Measurements from ENCODE around the gene TLR9. TPM values are rescaled to one million over a fixed set of nuclear protein-coding genes. Genes with fewer than 3 reads are reported as not detected.

TLR9 gene
- total and polyA plus RNA-seq, 2 donors from 2014 or later, result 0.94 TPM; not detected in 1

- Histone ChIP-seq H3K36me3 (ENCODE audit: control insufficient read depth in 2 of 3, insufficient read depth in 3 of 3, low read length in 3 of 3) (peaks cover 25 to 70% (median 52%) of the 10 kb centered on the region in 3 donors), H3K4me3 (ENCODE audit: low read length in 3 of 3) (no peak overlapping the region), H3K9ac (ENCODE audit: low read length in 3 of 3) (no peak overlapping the region), H3K4me1 (ENCODE audit: control insufficient read depth in 2 of 3, insufficient read depth in 2 of 3, low read depth in 1 of 3, low read length in 3 of 3) (peaks cover 0 to 17% (median 13%) of the 10 kb centered on the region in 3 donors), H3K9me3 (ENCODE audit: control insufficient read depth in 2 of 3, insufficient read depth in 1 of 3, low read length in 3 of 3) (no peaks in the 10 kb centered on the region), H3K27ac (ENCODE audit: low read depth in 2 of 2, low read length in 2 of 2) (no peak overlapping the region), H3K27me3 (ENCODE audit: control insufficient read depth, insufficient read depth, low read length) (no peaks in the 10 kb centered on the region)
- intact Hi-C loops (cut with DNase I), result no loop called here
- DNase-seq (no peak), FAIRE-seq (no peak)
- TF ChIP-seq CTCF (IDR thresholded peaks at IDR 0.05; ENCODE audit: borderline replicate concordance, extremely low read depth, insufficient read depth), result no peak
These were observed 37.0 kb upstream of the TLR9 start for GRCh38 chr3:52262447-52262846.

- no peak for TF ChIP-seq CTCF (IDR thresholded peaks at IDR 0.05; ENCODE audit: borderline replicate concordance, extremely low read depth, insufficient read depth)
- intact Hi-C loops (cut with DNase I), result no loop called here
- H3K27ac ChIP-seq (ENCODE audit: low read depth in 2 of 2, low read length in 2 of 2), result no peak overlapping the region
- no peaks in the 10 kb centered on the region for H3K27me3 ChIP-seq (ENCODE audit: control insufficient read depth, insufficient read depth, low read length)
- H3K9me3 ChIP-seq (ENCODE audit: control insufficient read depth in 2 of 3, insufficient read depth in 1 of 3, low read length in 3 of 3), result no peaks in the 10 kb centered on the region
- no peak for DNase-seq
- no peak overlapping the region for H3K9ac ChIP-seq (ENCODE audit: low read length in 3 of 3)
- peaks cover 0 to 13% (median 12%) of the 10 kb centered on the region in 3 donors for H3K4me1 ChIP-seq (ENCODE audit: control insufficient read depth in 2 of 3, insufficient read depth in 2 of 3, low read depth in 1 of 3, low read length in 3 of 3)
- no peak for FAIRE-seq
- no peak overlapping the region for H3K4me3 ChIP-seq (ENCODE audit: low read length in 3 of 3)
- H3K36me3 ChIP-seq (ENCODE audit: control insufficient read depth in 2 of 3, insufficient read depth in 3 of 3, low read length in 3 of 3), result peaks cover 39 to 79% (median 63%) of the 10 kb centered on the region in 3 donors
These were observed 34.0 kb upstream of the TLR9 start for GRCh38 chr3:52259448-52259847.

GRCh38 chr3:52259035-52259434, 33.6 kb upstream of the TLR9 start:
- peaks cover 0 to 13% (median 13%) of the 10 kb centered on the region in 3 donors for H3K4me1 ChIP-seq (ENCODE audit: control insufficient read depth in 2 of 3, insufficient read depth in 2 of 3, low read depth in 1 of 3, low read length in 3 of 3)

More at GRCh38 chr3:52259035-52259434, 33.6 kb upstream of the TLR9 start:
- FAIRE-seq (no peak), DNase-seq (no peak)
- Histone ChIP-seq H3K36me3 (ENCODE audit: control insufficient read depth in 2 of 3, insufficient read depth in 3 of 3, low read length in 3 of 3) (peaks cover 36 to 76% (median 61%) of the 10 kb centered on the region in 3 donors), H3K9ac (ENCODE audit: low read length in 3 of 3) (no peak overlapping the region), H3K4me3 (ENCODE audit: low read length in 3 of 3) (no peak overlapping the region), H3K27ac (ENCODE audit: low read depth in 2 of 2, low read length in 2 of 2) (no peak overlapping the region), H3K27me3 (ENCODE audit: control insufficient read depth, insufficient read depth, low read length) (no peaks in the 10 kb centered on the region), H3K9me3 (ENCODE audit: control insufficient read depth in 2 of 3, insufficient read depth in 1 of 3, low read length in 3 of 3) (no peaks in the 10 kb centered on the region)
- TF ChIP-seq CTCF (IDR thresholded peaks at IDR 0.05; ENCODE audit: borderline replicate concordance, extremely low read depth, insufficient read depth), result no peak
- intact Hi-C loops (cut with DNase I), result no loop called here

Measured in kidney (tissue), 14 donors.